ENCODE measurements around the gene POU3F2.

GRCh38 chr6:98830146-98830545 is 4.2 kb upstream of the POU3F2 start:
- TF ChIP-seq SUZ12 (IDR thresholded peaks at IDR 0.05): no peak
- TF ChIP-seq BHLHE40 (IDR thresholded peaks at IDR 0.05; ENCODE audit: borderline replicate concordance): no peak
- TF ChIP-seq PKNOX1 (IDR thresholded peaks at IDR 0.05): no peak
- TF ChIP-seq CTBP1 (IDR thresholded peaks at IDR 0.05; ENCODE audit: borderline replicate concordance): no peak
- no peak for TF ChIP-seq NFRKB (IDR thresholded peaks at IDR 0.05)
- no peak for TF ChIP-seq TARDBP (IDR thresholded peaks at IDR 0.05)
- TF ChIP-seq FOXA1 (IDR thresholded peaks at IDR 0.05): no peak

All from HEK293T (cell line).